HG03159 (cell line): ENCODE results near the gene NUDT8.
"Not testable (repeated sequence)": the region's sequence is repeated elsewhere in the genome, so short reads cannot be mapped to it uniquely, and the experiment has no call there.

Source experiments
- ATAC-seq: cut with Tn5 transposase; IDR thresholded peaks from one replicate; pipeline ENCODE4 v1.9.1; 2021; ENCODE audit warnings: mild to moderate bottlenecking, moderate library complexity; ENCODE audit not compliant: unreplicated experiment

Gene NUDT8

GRCh38 chr11:67630228-67630942 lies 648 bp upstream of the NUDT8 start:
- peak; percentile 64 for ATAC-seq

GRCh38 chr11:67628710-67629385 lies 889 bp downstream of the NUDT8 start:
- ATAC-seq = no peak

GRCh38 chr11:67627812-67628624 lies 1.7 kb downstream of the NUDT8 start:
- ATAC-seq = no peak

DNA sequence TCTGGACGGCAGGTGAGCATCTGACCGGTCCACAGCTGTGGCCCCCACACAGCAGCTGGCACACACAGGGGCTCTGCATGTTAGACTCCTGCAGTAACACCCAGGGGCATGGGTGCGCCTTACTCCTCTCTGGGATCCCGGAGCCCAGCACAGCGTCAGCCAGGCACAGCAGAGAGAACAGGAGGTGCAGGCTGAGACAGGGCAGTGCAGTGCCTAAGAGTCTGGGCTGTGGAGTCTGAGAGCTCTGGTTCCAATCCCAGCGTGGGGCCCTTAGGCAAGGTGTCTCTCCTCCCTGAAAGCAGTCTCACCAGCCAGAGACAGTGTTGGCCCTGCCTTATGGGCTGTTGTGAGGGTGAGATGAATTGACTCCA lies 2.3 kb downstream of the NUDT8 start:
- ATAC-seq = no peak

GRCh38 chr11:67626970-67627369 lies 2.8 kb downstream of the NUDT8 start:
- ATAC-seq = no peak

DNA sequence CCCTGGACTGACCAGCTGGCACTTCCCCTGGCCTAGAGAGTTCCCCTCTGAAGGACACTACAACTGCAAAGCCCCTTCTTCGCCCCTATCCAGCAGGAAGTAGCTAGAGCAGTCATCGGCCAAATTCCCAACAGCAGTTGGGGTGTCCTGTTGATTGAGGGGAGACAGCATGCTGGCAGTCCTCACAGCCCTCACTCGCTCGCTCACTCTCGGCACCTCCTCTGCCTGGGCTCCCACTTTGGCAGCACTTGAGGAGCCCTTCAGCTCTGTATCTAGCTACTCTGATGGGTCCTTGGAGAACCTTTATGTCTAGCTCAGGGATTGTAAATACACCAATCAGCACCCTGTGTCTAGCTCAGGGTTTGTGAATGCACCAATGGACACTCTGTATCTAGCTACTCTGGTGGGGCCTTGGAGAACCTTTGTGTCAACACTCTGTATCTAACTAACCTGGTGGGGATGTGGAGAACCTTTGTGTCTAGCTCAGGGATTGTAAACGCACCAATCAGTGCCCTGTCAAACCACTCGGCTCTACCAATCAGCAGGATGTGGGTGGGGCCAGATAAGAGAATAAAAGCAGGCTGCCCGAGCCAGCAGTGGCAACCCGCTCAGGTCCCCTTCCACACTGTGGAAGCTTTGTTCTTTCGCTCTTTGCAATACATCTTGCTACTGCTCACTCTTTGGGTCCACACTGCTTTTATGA lies 3.5 kb downstream of the NUDT8 start:
- not testable (repeated sequence) for ATAC-seq

DNA sequence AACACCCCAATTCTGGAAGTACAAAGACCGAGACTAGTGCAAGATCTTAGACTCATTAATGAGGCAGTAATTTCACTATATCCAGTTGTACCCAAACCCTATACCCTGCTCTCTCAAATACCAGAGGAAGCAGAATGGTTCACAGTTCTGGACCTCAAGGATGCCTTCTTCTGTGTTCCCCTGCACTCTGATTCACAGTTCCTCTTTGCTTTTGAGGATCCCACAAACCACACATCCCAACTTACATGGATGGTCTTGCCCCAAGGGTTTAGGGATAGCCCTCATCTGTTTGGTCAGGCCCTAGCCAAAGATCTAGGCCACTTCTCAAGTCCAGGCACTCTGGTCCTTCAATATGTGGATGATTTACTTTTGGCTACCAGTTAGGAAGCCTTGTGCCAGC lies 5.9 kb downstream of the NUDT8 start:
- ATAC-seq = not testable (repeated sequence)

DNA sequence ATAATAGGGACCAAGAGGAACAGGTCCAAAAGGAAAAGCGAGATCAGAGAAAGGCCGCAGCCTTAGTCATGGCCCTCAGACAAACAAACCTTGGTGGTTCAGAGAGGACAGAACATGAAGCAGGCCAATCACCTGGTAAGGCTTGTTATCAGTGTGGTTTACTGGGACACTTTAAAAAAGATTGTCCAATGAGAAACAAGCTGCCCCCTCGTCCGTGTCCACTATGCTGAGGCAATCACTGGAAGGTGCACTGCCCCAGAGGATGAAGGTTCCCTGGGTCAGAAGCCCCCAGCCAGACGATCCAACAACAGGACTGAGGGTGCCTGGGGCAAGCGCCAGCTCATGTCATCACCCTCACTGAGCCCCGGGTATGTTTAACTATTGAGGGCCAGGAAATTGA lies 6.8 kb downstream of the NUDT8 start:
- not testable (repeated sequence) for ATAC-seq

GRCh38 chr11:67621928-67622327 lies 7.8 kb downstream of the NUDT8 start:
- ATAC-seq = not testable (repeated sequence)

DNA sequence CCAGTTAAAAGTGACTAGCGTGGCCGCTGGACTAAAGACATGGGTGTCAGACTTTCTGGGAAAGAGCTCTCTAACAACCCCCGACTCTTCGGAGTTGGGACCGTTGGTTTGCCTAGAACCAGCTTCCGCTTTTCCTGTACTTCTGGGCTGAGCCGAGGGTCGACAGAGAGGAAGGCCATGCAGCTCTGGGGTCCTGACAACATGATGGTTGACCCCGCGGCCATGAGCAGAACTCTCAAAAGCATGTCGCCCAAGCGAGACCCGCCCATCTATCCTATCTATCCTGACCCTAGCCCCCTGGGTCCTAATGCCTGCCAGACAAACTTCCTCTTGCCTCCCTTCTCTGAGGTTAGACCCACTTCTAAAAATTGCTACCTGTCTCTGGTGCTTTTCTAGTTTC lies 9.1 kb downstream of the NUDT8 start:
- ATAC-seq = not testable (repeated sequence)

GRCh38 chr11:67619683-67620618 lies 9.8 kb downstream of the NUDT8 start:
- not testable (repeated sequence) for ATAC-seq

GRCh38 chr11:67618901-67619659 lies 10.7 kb downstream of the NUDT8 start:
- ATAC-seq = not testable (repeated sequence)

GRCh38 chr11:67617243-67617953 lies 12.3 kb downstream of the NUDT8 start:
- ATAC-seq = no peak

- no peak for ATAC-seq
These were observed 13.1 kb downstream of the NUDT8 start for GRCh38 chr11:67616431-67617242.

DNA sequence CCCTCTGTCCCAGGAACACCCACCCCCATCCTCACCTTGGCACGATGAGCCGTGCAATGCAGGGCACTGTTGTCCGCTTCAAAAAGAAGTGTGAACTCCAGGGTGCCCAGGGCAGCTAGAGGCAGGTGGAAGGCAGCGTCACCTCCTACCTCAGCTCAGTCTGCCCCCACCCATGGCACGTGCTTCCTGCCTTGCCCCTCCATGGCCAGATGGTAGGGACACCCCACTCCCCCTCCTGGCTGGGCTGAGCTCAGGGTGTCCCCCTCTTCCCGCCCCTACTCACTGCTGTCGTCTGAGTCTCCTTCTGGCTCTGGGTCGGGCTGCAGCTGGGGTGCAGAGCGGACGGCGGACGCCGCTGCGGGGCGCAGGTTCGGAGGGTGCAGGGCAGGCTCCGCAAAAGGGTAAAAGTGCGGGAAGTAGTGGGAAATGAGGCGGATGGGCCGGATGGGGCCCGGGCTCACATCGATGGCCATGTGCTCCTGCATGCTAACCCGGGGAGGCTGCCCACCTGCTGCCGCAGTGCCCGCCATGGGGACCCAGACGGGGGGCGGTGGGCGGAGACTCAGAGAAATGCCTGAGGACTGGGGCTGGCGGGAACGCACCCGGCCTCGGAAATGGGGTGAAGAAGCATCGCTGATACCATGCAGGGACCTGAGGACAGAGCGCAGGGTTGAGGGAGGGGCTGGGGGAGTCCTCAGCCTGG lies 13.9 kb downstream of the NUDT8 start:
- ATAC-seq = no peak

GRCh38 chr11:67614730-67615714 lies 14.7 kb downstream of the NUDT8 start:
- ATAC-seq = no peak
